Stimulated activated CD8-positive, alpha-beta memory T cell treated with anti-CD3 and anti-CD28 coated beads, Interleukin-7, amount 100 ng/mL, for 48 hours (primary cell): ENCODE measurements around the gene RBMX2.
"Not testable (repeated sequence)": the region's sequence is repeated elsewhere in the genome, so short reads cannot be mapped to it uniquely, and the experiment has no call there.

Experiments used
- DNase-seq, 2 donors: peaks; one replicate each; pipeline ENCODE4 v3.0.0-alpha.2; 2020; ENCODE audit warnings: low read depth in 1 of 2; ENCODE audit errors: extremely low read depth in 1 of 2

RBMX2 gene, protein sequence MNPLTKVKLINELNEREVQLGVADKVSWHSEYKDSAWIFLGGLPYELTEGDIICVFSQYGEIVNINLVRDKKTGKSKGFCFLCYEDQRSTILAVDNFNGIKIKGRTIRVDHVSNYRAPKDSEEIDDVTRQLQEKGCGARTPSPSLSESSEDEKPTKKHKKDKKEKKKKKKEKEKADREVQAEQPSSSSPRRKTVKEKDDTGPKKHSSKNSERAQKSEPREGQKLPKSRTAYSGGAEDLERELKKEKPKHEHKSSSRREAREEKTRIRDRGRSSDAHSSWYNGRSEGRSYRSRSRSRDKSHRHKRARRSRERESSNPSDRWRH

DNA sequence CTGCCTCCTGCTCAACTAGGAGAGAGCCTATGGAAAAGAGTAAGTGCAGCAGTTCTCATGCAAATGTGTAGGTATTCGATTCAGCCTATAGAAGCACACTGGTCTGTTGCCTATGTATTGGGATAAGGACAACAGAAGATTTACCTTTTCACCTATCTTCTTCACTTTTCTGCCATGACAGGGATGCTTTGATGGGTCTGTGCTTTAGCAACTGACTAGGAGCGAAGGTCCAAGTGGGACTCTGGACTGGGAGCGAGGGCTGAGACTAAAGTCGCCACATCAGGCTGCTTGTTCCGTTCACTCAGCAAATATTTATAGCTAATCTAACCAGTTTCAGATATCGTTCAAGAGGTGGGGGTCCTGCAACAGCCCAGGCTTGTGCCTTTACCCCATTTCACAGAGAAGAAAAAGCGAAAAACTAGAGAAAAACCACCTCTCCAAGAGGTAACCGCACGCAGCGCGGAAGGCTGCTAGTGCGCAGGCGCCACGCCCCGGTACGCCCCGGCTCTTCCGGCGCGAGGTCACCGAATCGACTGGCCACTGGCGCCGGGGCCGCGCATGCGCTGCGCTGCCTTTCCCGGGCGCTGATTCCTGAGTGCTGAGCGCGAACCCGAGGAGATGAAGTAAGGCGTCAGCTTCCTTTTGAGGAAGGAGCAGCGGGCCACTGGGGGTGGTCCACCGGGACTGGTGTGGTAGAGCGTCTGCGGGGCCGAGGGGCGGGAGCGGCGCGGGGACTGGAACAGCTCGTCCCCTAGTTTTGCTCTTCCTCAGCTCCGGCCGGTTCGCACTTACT, at the start of gene RBMX2:
Gene RBMX2, plus strand, starts transcription at position 573 of the 793 bp plus-strand sequence. Its CDS starts 46 bp downstream, at position 619.
- peak; percentile 37 for DNase-seq

DNA sequence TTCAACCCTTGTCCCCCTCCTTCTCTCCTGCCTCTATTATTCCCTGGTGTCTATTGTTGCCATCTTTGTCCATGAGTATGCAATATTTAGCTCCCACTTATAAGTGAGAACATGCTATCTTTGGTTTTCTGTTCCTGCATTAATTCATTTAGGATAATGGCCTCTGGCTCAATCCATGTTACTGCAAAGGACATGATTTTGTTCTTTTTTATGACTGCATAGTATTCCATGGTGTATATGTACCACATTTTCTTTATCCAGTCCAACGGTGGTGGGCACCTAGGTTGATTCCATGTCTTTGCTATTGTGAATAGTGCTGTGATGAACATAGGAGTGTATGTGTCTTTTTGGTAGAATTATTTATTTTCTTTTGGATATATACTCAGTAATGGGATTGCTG, 49.7 kb upstream of the RBMX2 start:
- not testable (repeated sequence) for DNase-seq

DNA sequence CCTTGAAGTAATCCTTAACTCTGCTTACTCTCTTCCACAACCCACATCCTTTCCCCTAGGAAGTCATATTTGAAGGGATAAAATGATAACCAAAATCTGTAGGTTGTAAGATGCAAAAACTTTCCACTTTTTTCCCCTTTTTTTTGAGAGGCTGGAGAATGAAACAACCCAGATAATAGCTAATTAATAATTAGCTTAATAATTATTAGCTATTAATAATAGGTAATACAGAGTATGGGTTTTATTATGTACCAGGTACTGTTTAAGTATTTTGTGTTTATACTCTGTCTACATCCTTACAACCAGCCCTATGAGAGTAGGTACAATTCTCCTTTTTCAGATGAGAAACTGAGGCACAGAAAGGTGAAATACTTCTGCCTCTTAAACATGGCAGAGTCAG, 25.7 kb upstream of the RBMX2 start:
- no peak for DNase-seq

DNA sequence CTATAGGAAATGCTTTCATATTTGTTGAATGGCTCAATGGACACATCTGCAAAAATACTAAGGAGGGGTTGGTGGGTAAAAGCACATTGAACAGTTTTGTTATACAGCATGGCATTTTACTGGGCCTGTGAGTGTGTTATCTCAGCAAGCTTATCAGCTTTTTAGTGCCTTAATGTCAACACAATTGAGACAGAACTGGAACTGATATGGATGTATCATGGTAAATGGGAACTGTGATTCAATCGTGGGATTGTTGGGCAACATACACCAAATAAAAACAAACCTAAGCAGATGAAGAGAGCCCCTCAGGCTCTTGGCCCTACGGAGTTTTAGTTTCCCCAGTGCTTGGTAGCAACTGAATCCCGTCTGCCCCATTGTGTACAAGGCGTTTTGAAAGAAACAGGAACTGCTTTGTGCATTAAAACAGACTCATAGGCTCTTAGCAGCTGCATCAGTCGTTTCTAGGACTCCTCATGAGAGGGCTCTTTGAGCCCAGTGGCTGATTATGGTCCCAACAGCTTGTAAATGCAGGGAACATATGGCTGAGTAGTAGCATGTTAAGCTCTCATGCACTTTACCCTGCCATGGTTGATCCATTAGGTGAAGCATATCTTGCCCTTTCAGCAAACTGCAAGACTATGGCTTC, 23.6 kb upstream of the RBMX2 start:
- DNase-seq: no peak

DNA sequence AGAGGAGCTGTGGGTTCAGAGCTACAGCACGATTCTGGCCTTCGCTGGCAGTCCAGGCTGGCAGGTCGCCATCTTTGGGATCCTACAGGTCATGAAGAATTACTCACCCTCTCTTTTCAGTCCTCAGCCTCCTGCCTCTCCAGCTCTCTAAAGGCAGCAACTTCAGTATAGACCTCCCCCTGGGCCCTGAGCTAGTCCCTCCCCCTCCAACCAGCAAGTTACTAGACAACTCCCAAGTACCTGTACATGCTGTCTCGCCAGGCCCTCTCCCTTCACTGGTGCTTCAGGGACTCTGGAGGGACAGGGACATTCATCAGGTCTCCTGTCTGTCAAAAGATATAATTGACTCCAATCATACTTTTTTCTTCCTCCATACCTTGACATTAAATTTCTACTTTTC, 16.3 kb upstream of the RBMX2 start, which contains the start of gene GPR119:
Gene GPR119, minus strand, starts transcription at position 155 of the 400 bp plus-strand sequence. CDS start 227 bp downstream, outside the sequence.
- DNase-seq: no peak

DNA sequence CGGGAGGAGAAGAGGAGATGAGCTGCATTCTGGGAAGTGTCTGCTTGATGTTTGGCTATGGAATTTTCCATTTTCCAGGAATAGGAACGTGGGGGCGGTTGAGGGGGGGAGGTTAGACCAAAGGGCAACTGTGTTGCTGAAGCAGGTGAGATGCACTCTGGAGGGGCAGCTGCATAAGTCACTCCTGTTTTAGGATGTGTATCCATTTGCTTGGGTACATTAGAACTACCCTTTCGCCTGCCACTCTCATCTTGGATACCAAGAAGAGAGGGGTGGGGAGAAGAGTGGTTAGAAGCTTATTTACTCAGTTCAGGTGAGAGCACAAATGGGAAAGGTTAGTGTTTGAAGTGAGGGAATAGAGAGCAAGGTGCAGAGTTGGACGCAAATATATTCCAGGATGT, 15.4 kb upstream of the RBMX2 start:
- no peak for DNase-seq

DNA sequence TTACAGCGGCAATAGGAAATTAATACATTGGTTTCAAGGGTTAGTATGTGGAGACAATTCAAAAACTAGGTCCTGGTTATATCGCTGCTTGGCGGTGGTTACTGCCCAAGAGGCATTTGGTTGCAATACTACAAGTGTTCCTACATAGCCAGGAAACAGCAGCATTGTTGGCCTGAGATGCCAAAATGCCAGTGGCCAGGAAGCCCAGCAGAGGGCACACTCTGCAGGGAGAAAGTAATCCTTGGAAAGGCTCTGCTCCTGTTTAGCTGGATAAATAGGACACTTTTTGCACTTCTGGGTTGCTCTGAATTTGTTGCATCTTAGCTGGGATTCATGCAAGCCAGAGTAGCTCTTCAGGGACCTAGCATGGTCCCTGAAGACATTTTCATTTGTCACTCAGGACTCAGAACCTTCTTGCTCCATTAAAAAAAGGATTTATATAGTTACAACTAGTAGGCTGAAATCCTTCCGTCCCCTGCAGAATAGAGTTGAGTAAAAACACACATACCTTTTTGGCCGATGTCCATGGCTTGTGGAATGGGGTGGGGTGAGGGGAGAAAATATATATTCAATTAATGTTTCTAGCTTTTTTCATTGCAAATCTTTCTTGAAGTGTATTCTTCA, 8.2 kb upstream of the RBMX2 start:
- DNase-seq: no peak

DNA sequence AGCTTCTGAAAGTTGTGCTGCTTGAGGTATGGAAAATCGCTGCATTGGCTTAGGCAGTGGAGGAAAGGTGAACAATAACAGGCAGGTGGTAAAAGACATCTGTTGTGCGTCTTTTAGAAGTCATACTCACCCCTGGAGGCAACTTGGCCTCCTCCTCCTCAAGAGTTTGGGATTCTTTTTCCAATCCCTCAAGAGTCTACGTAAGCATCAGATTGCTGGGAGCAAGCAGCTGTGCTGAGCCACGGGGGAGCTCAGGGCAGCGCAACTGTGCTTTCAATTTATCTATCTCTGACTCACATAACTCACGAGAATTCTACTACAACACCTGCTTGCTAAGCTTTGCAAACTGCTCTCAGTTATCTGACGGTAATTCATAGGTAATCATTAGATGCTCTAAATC, 6.4 kb upstream of the RBMX2 start:
- DNase-seq: no peak

DNA sequence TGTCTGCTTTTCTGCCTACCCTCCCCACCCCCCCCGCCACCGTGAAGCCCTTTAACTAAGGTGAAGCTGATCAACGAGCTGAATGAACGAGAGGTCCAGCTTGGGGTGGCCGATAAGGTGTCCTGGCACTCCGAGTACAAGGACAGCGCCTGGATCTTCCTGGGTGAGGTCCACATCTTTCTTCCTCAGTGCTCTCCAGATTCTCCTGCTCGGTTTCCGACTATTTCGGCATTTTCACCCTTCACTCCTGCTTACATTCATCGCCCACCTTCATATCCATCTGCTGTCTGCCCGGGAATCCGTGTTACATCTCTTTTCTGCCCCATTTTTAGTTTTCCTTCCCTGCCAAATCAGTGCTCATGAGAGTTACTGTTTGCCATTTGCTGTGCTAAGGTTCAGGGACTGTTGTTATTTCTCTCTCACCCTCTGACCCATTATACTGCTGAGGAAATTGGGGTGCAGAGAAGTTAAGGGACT, 459 bp downstream of the RBMX2 start:
- DNase-seq: no peak

DNA sequence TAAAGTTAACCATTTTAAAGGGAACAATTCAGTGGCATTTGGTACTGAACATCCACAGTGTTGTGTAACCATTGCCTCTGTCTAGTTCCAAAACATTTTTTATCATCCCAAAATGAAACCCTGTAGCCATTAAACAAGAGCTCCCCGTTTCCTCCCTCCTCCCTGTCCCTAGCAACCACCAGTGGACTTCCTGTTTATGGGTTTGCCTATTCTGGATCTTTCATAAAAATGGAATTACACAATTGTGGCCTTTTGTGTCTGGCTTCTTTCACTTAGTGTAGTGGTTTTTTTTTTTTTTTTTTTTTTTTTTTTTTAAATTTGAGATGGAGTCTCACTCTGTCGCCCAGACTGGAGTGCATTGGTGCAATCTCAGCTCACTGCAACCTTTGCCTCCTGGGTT, 11.6 kb downstream of the RBMX2 start:
- no peak for DNase-seq

DNA sequence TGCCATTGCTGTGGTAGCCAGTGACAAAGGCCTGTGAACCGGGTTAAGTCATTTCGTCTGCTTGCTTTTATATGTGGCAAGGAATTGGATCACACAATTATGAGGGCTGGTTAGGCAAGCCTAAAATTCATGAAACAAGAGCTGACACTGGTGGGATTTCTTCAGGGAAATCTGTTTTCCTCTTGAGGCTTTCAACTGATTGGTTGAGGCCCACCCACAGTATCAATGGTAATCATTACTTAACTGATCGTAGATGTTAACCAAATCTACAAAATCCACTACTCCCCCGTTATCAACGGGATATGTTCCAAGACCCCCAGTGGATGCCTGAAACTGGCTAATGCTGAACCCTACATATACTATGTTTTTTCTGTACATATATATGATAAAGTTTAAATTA, 13.0 kb downstream of the RBMX2 start:
- DNase-seq: no peak

DNA sequence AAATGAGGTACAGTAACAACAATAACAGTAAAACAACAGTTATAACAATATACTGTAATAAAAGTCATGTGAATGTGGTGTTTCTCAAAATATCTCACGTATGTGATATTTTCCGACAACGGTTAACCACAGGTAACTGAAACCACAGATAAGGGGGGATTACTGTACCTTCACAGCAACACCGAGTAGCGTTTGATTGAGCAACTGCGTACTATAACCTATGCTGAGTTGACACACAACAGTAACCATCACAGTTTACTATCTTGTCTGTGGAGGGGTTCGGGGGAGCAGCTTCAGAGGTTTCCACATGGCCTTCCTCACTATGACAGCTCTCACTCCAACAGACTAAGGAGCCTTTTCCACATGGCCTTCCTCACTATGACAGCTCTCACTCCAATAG, 13.4 kb downstream of the RBMX2 start:
- no peak for DNase-seq

DNA sequence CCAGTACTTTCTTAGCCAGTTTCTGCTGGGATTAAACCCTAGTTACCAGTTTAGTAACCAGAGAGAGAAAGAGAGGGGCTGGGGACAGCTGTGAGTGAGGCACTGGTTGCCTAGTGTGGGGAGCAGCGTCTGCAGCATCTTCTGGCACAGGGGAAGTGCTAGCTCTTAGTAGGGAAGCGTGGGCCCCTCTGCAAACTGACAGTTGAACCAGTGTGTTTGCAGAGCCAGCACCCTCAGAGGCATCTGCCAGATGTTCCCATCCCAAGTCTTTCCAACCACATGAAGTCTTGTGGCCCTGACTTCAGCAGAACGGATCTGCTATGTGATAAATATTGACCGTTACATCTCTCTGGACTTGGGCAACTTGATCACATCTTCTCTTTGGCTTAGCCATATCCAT, 15.0 kb downstream of the RBMX2 start:
- DNase-seq: no peak

DNA sequence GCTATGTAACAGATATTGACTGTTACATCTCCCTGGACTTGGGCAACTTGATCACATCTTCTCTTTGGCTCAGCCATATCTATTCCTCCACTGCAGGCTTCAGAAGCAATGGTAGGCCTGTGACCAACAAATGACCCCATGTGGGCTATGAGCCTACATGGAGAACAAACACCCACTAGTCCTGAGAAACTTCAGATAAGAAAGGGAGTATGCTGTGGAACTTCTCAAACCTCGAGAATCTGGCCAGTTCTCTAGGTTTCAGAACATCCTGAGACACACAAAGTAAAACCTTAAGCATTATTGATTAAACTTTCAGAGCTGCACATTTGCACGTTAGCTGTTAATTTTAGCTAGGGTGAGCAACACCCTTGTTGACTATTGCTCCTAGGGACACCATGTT, 16.3 kb downstream of the RBMX2 start:
- no peak for DNase-seq

DNA sequence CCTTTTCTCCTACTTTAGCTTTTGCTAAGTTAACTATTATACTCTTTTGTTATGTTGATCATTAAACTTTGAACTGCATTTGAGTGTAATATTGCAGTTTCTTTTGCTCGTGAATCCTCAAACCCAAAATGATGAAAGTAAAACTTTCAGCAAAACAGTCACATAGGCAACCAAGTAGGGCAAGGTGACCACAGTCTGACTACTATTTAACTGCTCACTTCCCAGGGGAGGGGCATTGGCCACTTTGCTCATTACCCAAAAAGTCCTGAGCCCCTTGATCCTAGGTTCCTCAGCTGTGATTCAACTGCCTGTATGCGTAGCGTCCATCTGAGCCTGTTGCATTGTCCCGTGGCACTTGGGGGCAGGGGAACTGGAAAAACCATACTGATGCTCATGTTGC, 17.0 kb downstream of the RBMX2 start:
- DNase-seq: no peak

DNA sequence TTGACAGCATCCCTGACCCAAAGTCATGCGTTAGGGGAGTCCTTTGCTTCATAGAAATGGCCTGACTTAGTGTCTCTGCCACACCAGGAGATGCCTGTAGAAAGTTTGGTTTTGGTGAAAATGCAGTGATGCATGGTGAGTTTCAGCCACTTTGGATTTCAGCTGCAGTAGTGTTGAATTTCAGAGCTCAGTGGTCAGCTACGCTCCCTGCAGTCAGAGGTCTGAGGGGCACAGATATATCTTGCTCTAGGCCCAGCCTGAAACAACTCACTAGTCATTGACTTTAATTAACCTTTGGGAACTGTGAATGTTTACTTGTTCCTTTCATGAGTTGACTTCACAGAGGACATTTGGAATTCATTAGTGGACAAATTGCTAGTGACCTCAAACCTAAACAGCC, 17.5 kb downstream of the RBMX2 start:
- DNase-seq: no peak

DNA sequence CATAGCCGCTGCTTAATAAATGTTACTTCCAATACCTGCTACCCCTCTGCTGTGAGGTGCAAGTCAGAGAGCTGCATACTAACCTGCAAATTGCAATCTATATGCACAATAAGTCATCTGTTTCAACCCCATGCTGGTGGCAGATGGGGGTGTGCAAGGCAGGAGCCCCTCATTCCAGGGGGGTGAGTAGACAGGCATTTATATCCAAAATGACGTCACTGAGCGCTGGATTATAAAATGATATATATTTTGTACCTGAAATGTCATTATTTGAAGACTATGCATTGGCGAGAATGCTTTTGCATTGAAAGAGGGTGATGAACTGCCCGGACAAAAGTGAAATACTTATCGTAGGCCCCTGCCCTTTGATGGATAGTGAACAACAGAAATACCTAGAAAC, 24.7 kb downstream of the RBMX2 start:
- DNase-seq: no peak

DNA sequence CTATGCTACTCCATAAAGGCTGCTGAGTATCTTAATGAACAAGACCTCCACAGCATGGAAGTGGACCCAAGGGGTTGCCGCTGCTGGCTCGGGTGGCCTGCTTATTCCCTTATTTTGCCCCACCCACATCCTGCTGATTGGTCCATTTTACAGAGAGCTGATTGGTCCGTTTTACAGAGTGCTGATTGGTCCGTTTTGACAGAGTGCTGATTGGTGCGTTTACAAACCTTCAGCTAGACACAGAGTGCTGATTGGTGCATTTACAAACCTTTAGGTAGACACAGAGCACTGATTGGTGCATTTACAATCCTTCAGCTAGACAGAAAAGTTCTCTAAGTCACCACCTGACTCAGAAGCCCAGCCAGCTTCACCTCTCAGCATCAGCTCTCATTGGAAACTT, 27.4 kb downstream of the RBMX2 start:
- not testable (repeated sequence) for DNase-seq

DNA sequence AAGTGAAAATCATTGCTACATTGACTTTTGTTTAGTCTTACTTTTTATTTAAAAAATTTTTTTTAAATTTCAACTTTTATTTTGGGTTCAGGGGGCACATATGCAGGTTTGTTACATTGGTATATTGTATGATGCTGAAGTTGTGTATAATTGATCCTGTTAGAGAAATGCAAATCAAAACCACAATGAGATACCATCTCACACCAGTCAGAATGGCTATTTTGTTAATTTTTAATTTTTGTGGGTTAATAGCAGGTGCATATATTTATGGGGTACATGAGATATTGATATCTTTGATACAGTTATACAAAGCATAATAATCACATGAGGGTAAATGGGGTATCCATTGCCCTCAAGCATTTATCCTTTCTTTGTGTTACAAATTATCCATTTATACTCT, 34.1 kb downstream of the RBMX2 start:
- no peak for DNase-seq

DNA sequence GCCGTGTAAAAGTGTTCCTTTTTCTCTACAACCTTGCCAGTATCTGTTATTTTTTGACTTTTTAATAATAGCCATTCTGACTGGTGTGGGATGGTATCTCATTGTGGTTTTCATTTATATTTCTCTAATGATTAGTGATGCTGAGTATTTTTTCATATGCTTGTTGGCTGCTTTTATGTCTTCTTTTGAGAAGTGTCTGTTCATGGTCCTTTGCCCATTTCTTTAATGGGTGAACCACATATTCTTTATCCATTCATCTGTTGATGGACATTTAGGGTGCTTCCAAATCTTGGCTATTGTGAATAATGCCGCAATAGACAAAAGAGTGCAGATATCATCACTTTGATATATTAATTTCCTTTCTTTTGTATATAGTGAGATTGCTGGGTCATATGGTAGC, 36.2 kb downstream of the RBMX2 start:
- not testable (repeated sequence) for DNase-seq

DNA sequence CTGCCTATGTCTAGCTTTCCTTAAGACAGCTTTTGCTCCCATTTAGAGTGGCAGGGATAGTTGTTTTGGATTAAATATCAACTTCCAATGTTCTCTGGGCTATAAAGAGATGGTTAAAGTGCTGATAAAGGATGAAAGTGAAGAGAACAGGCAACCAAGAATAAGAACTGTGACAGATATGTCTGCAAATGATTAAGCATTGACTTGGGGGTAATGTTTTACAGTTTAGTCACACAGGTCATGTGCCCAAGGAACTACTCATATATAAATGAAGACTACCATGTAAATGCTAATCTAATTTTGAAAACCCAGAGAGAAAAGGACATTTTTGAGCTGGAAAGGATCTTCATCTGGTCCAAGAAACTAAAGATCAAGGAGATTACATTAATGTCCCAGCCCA, 42.1 kb downstream of the RBMX2 start:
- no peak for DNase-seq
